Measurements from ENCODE around the gene POTEI.
"Not testable (repeated sequence)": the region's sequence is repeated elsewhere in the genome, so short reads cannot be mapped to it uniquely, and the experiment has no call there.

The POTEI gene

DNA sequence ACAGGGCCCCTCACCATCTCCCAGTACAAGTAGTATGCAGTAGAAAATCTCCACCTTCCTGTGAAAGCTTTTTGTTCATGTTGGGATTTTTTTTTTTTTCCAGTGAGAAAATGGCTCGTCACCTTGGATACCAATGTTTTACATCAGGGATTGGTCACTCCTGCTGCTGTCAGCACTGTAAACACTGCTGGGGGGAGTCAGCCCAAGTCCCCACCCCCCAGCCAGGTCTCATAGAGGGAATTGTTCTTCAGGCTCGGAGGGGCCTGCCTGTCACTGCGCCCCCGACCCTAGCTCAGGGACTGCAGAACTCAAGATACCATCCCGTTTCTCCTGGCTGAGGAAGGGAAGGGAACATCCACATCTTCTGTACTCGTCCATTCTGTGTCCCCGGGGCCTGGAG lies 11.9 kb upstream of the POTEI start, which contains the start of gene CFC1B:
TSS of gene CFC1B (plus strand) at position 231 of the 400 bp plus-strand sequence. CDS start 263 bp downstream, outside the sequence.
- H3K4me3 Mint-ChIP-seq; H3K9me3 Mint-ChIP-seq; H3K27ac Mint-ChIP-seq; H3K36me3 Mint-ChIP-seq (ENCODE audit: low read depth); H3K4me1 Mint-ChIP-seq; H3K27me3 Mint-ChIP-seq (ENCODE audit: low read depth): not testable (repeated sequence)

DNA sequence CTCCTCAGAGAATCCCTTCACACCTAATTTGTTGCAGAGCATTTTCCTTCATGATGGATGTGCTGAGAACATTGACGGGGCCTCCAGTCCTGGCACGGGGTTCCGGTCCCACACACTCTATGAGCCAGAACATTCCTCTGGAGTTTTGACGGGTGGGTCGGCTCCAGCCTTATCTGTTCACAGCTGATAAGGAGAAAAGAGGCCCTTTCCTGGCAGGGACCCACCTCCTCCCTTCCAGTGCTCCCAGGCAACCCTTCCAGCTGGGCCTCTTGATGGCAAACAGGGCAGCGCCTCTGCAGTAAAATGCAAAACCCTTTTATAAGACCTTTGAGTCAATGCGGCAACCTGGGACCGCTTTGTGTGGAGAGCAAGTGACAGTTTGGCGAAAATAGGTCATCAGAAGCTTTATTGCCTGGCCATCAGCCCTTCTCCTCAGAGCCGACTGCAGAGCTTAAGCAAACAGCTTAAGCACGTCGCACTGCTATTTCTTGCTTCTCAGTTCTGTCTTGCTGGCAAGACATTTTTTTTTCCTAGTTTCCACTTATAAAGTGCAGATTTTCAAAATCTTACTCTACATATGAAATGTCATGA lies 9.5 kb upstream of the POTEI start:
- H3K4me3 Mint-ChIP-seq; H3K36me3 Mint-ChIP-seq (ENCODE audit: low read depth); H3K27ac Mint-ChIP-seq; H3K9me3 Mint-ChIP-seq; H3K4me1 Mint-ChIP-seq; H3K27me3 Mint-ChIP-seq (ENCODE audit: low read depth): not testable (repeated sequence)

DNA sequence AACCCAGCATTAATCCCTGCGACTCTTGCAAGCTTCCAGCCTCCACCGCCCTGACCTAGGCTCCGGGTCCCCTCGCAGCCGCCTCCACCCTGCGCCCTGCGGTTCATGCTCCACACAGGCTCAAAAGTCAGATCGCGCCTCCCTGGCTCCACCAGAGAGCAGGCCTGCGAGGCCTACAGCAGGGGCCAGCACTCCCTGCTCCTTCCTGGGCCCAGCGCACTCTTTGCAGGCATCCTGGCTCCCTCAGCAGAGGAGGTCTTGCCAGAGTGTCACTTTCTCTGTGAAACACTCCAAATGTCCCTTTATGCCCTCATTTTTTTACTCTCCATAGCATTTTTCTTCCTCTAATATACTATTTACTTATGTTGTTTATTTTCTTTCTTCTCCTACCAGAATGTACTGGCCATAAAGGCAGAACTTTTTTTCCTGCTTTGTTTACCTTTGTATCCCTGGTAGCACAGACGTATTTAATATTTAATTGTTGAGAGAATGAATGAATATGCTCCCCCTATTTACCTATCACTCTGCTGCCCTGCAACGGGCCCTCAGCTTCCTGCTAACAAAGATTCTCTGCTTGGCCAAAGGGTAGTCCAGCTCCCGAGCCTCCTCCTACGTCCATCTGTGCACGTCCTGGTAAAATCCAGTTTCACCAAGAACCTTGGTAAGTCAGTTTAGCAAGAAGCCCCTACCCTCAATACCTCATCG lies 2.8 kb upstream of the POTEI start:
- not testable (repeated sequence) for H3K36me3 Mint-ChIP-seq (ENCODE audit: low read depth); H3K4me3 Mint-ChIP-seq; H3K9me3 Mint-ChIP-seq; H3K4me1 Mint-ChIP-seq; H3K27ac Mint-ChIP-seq; H3K27me3 Mint-ChIP-seq (ENCODE audit: low read depth)

DNA sequence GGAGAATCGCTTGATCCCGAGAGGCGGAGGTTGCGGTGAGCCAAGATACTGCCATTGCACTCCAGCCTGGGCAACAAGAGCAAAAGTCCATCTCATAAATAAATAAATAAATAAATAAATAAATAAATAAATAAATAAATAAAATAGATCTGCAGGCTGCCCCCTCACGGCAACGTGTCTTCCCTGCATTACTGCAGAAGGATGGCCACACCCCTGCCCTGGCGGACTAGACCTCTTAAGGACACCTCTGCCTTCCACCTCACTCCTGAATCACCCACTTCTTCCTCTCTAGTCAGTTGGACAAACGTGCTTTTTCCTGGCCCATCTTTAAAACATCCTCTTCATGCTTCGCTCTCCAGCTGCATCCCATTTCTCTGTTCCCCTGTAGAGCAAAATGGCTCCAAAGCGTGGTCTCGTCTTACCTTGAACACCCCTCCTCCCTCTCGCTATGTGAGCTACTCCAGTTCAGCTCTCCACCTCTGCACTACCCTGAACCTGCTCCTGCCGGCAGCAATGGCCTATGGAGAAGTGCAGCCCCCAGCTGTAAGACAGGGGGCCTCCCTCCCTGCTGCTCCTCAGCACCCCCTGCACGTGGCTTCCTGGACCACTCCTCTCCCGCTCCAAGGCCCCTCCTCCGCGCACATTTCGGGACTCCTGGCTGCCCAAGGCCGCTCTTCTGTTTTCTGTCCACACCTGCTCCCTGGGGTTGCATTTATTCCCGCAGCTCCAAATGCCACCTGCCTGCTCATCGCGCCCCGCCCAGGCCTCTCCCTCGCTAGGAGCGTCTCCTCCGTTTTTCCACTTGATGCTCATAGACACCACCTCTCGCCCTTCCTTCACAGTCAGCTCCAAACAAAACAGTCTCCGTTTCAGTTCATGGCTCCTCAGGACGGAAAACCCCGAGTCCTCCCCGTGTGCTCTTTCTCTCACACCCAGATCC lies 1.9 kb upstream of the POTEI start:
- not testable (repeated sequence) for H3K27ac Mint-ChIP-seq; H3K4me3 Mint-ChIP-seq; H3K9me3 Mint-ChIP-seq; H3K27me3 Mint-ChIP-seq (ENCODE audit: low read depth); H3K4me1 Mint-ChIP-seq; H3K36me3 Mint-ChIP-seq (ENCODE audit: low read depth)

DNA sequence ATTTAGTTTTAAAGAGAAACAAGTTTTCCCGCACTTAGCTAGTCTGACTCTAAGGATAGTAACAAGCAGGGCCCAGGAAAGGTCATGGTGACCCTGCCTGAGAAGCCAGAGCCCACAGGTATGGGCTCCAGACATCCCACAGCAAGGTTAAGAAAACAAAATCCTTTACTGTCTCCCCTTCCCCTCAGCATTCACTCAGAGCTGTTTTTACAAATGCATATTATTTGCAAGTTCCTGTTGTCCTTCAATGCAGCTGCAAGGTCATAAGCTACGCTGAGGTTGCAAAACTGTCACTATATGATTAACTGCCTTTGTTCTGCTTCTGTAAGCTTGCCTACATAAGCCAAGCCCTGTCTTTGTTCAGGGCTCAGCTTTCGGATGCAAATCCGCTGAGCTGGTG lies 18.1 kb downstream of the POTEI start:
- H3K4me1 Mint-ChIP-seq; H3K27me3 Mint-ChIP-seq (ENCODE audit: low read depth); H3K36me3 Mint-ChIP-seq (ENCODE audit: low read depth); H3K4me3 Mint-ChIP-seq; H3K27ac Mint-ChIP-seq; H3K9me3 Mint-ChIP-seq: not testable (repeated sequence)

DNA sequence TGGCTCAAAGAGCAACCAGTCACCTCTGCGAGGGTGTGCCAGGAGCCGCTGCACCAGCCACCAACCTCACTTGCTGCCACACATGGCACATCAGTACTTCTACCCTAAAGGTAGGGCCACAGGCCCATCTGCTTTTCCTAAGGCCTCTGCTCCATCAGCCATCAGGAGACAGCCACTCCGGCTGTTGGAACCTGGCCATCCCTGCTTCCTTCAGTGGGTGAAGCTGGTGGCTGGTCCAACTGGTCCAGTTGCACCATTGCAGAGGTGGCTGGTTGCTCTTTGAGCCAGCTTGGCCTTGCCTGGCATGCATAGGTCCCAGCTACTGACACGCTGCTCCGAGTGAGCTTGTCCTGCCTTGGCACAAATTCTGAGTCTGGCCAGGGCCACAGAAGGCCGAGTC lies 53.7 kb downstream of the POTEI start:
- not testable (repeated sequence) for H3K4me1 Mint-ChIP-seq; H3K27me3 Mint-ChIP-seq (ENCODE audit: low read depth); H3K36me3 Mint-ChIP-seq (ENCODE audit: low read depth); H3K4me3 Mint-ChIP-seq; H3K27ac Mint-ChIP-seq; H3K9me3 Mint-ChIP-seq

DNA sequence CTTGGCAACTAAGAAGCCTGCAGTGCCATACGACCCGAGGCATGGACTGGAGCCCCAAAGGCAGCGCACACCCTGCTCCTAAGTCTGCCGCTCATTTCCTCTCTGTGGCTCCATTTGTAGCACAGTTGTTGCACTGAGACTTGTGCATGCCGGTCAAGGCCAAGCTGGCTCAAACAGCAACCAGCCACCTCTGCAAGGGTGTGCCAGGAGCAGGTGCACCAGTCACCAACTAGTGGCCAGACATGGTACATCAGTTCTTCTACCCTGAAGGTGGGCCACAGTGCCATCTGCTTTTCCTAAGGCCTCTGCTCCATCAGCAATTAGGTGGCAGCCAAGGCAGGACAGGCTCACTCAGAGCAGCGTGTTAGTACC lies 54.4 kb downstream of the POTEI start:
- not testable (repeated sequence) for H3K27me3 Mint-ChIP-seq (ENCODE audit: low read depth); H3K36me3 Mint-ChIP-seq (ENCODE audit: low read depth); H3K4me1 Mint-ChIP-seq; H3K9me3 Mint-ChIP-seq; H3K27ac Mint-ChIP-seq; H3K4me3 Mint-ChIP-seq

DNA sequence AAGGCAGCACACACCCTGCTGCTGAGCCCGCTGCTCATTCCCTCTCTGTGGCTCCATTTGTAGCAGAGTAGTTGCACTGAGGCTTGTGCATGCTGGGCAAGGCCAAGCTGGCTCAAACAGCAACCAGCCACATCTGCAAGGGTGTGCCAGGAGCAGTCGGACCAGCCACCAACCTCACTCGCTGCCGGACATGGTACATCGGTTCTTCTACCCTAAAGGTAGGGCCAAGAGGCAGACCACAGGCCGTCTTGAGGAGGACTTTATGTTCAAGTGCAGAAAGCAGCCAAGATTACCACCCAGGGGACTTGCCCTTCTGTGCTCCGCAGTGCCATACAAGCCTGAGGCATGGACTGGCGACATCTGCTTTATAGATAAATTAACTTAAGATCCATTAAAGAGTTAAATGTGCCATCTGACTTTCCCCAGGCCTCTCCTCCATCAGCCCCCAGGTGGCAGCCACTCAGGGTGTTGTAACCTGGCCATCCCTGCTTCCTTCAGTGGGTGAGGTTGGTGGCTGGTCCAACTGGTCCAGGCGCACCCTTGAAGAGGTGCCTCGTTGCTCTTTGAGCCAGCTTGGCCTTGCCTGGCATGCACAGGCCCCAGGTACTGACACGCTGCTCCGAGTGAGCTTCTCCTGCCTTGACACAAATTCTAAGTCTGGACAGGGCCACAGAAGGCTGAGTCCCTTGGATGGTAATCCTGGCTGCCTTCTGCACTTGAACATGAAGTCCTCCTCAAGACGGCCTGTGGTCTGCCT lies 55.0 kb downstream of the POTEI start:
- not testable (repeated sequence) for H3K4me1 Mint-ChIP-seq, H3K27ac Mint-ChIP-seq, H3K9me3 Mint-ChIP-seq

DNA sequence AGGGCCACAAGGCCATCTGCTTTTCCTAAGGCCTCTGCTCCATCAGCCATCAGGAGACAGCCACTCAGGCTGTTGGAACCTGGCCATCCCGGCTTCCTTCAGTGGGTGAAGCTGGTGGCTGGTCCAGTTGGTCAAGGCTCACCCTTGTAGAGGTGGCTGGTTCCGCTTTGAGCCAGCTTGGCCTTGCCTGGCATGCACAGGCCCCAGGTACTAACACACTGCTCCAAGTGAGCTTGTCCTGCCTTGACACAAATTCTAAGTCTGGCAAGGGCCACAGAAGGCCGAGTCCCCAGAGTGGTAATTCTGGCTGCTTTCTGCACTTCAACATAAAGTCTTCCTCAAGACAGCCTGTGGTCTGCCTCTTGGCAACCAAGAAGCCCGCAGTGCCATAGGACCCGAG lies 56.2 kb downstream of the POTEI start:
- H3K36me3 Mint-ChIP-seq (ENCODE audit: low read depth); H3K9me3 Mint-ChIP-seq; H3K27me3 Mint-ChIP-seq (ENCODE audit: low read depth); H3K4me3 Mint-ChIP-seq; H3K4me1 Mint-ChIP-seq; H3K27ac Mint-ChIP-seq: not testable (repeated sequence)

More for the DNA sequence above, 55.0 kb downstream of the POTEI start:
- not testable (repeated sequence) for H3K27me3 Mint-ChIP-seq (ENCODE audit: low read depth); H3K36me3 Mint-ChIP-seq (ENCODE audit: low read depth); H3K4me3 Mint-ChIP-seq

DNA sequence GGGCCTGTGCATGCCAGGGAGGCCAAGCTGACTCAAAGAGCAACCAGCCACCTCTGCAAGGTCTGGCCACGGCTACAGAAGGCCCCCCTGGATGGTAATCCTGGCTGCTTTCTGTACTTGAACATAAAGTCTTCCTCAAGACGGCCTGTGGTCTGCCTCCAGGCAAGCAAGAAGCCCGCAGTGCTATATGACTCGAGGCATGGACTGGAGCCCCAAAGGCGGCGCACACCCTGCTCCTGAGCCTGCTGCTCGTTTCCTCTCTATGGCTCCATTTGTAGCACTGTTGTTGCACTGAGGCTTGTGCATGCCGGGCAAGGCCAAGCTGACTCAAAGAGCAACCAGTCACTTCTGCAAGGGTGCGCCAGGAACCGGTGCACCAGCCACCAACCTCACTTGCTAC lies 57.3 kb downstream of the POTEI start:
- H3K4me3 Mint-ChIP-seq; H3K4me1 Mint-ChIP-seq; H3K27me3 Mint-ChIP-seq (ENCODE audit: low read depth); H3K9me3 Mint-ChIP-seq; H3K36me3 Mint-ChIP-seq (ENCODE audit: low read depth); H3K27ac Mint-ChIP-seq: not testable (repeated sequence)

DNA sequence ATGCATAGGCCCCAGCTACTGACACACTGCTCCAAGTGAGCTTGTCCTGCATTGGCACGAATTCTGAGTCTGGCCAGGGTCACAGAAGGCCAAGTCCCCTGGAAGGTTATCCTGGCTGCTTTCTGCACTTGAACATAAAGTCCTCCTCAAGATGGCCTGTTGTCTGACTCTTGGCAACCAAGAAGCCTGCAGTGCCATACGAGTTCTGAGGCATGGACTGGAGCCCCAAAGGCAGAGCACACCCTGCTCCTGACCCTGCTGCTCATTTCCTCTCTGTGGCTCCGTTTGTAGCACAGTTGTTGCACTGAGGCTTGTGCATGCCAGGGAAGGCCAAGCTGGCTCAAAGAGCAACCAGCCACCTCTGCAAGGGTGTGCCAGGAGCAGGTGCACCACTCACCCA lies 57.9 kb downstream of the POTEI start:
- H3K4me3 Mint-ChIP-seq; H3K4me1 Mint-ChIP-seq; H3K27ac Mint-ChIP-seq; H3K36me3 Mint-ChIP-seq (ENCODE audit: low read depth); H3K27me3 Mint-ChIP-seq (ENCODE audit: low read depth); H3K9me3 Mint-ChIP-seq: not testable (repeated sequence)

DNA sequence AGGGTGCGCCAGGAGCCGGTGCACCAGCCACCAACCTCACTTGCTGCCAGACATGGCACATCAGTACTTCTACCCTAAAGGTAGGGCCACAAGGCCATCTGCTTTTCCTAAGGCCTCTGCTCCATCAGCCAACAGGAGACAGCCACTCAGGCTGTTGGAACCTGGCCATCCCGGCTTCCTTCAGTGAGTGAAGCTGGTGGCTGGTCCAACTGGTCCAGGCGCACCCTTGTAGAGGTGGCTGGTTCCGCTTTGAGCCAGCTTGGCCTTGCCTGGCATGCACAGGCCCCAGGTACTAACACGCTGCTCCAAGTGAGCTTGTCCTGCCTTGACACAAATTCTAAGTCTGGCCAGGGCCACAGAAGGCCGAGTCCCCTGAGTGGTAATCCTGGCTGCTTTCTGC lies 58.8 kb downstream of the POTEI start:
- not testable (repeated sequence) for H3K4me1 Mint-ChIP-seq; H3K36me3 Mint-ChIP-seq (ENCODE audit: low read depth); H3K9me3 Mint-ChIP-seq; H3K27ac Mint-ChIP-seq; H3K4me3 Mint-ChIP-seq; H3K27me3 Mint-ChIP-seq (ENCODE audit: low read depth)

DNA sequence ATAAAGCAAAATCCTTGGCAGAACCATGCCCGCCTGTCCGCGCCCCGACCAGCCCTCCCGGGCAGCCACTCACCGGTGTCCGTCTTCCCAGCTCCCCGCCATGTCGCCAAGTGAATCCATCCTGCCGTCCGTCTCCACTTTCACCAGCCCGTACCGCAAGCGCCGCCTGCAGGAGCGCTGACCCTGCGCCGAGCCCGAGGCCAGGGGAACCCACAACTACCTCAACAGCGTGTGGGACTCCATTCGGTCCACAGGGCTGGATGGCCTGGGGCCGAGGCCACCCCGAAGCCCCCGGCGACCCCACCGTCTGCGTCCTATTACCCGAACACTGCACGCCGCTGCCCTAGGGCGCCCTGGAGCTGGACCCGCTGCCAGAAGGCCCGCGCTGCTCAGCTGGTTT lies 81.5 kb downstream of the POTEI start:
- H3K27ac Mint-ChIP-seq; H3K36me3 Mint-ChIP-seq (ENCODE audit: low read depth); H3K4me3 Mint-ChIP-seq; H3K4me1 Mint-ChIP-seq; H3K9me3 Mint-ChIP-seq: not testable (repeated sequence)
- H3K27me3 Mint-ChIP-seq (ENCODE audit: low read depth), result peaks cover 11% of the 10 kb centered on the region

DNA sequence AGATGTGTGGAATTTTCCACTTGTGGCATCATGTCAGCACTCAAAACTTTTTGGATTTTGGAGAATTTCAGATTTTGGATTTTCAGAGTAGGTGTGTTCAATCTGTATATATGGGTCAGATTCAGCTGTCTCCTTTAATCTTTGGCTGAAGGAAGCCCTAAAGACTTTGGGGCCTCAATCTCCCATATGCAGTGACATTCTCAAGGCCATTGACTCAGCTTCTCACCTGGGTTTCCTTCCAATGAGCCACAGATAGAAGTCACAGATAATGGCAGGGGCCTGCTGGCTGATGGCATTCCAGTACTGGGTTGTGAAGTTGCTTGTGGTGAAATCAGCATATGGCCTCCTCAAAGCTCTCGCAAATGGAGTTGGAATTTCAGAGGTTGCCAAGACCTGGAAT lies 90.3 kb downstream of the POTEI start:
- not testable (repeated sequence) for H3K4me3 Mint-ChIP-seq; H3K9me3 Mint-ChIP-seq; H3K36me3 Mint-ChIP-seq (ENCODE audit: low read depth)

DNA sequence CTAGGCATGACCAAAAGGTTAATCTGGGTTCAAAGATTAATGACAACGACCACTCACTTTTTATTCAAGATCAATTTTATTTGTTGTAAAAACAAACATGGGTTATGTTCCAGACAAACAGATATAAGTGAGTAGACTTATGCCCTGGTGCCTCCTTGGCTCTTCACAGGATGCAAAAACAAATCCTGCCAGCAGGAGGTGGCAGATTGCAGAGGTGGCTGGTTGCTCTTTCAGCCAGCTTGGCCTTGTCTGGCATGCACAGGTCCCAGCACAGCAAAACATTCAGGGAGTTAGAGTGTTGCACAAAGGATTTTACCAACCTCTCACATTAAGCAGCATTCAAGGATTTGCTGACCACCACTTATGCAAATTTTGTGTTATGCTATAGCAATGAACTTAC lies 92.4 kb downstream of the POTEI start:
- not testable (repeated sequence) for H3K4me1 Mint-ChIP-seq; H3K4me3 Mint-ChIP-seq; H3K9me3 Mint-ChIP-seq; H3K36me3 Mint-ChIP-seq (ENCODE audit: low read depth); H3K27ac Mint-ChIP-seq; H3K27me3 Mint-ChIP-seq (ENCODE audit: low read depth)

More for the DNA sequence above, 90.3 kb downstream of the POTEI start:
- not testable (repeated sequence) for H3K4me1 Mint-ChIP-seq; H3K27me3 Mint-ChIP-seq (ENCODE audit: low read depth); H3K27ac Mint-ChIP-seq
